Right cardiac atrium (tissue), 5 donors: ENCODE data around the gene HPD. TPM values are rescaled to one million over a fixed set of nuclear protein-coding genes. Genes with fewer than 3 reads are reported as not detected.
"Not testable (repeated sequence)": the region's sequence is repeated elsewhere in the genome, so short reads cannot be mapped to it uniquely, and the experiment has no call there.

Experiments
- ATAC-seq, 2 donors: fragments of 200-7000 bp; cut with Tn5 transposase; one replicate each; pipeline versions ENCODE4 v1.8.0 to v1.9.1; 2020; ENCODE audit warnings: moderate library complexity in 2 of 2, mild to moderate bottlenecking in 1 of 2
- DNase-seq, 3 donors: peaks; one replicate each; pipeline ENCODE4 v3.0.0-alpha.2; 2020
- H3K27ac ChIP-seq: one replicate; pipeline ENCODE4 v1.5.1; 2013; ENCODE audit warnings: mild to moderate bottlenecking, low read length, control low read depth, moderate library complexity
- H3K27me3 ChIP-seq: one replicate; pipeline ENCODE4 v1.6.1; 2013; ENCODE audit not compliant: control insufficient read depth, insufficient read depth
- H3K4me1 ChIP-seq: one replicate; pipeline ENCODE4 v1.6.1; 2013; ENCODE audit warnings: low read length; ENCODE audit not compliant: control insufficient read depth, insufficient read depth
- H3K4me3 ChIP-seq: one replicate; pipeline ENCODE4 v1.5.1; 2013; ENCODE audit warnings: low read length, control low read depth
- H3K9me3 ChIP-seq: one replicate; pipeline ENCODE4 v1.6.1; 2013; ENCODE audit warnings: low read length; ENCODE audit not compliant: control insufficient read depth
- WGBS: extraction: QIAGEN DNeasy Blood & Tissue Kit; methylation state at CpG from one replicate; pipeline ENCODE4 v1.1.7; 2013; 5-methylcytosine and 5-hydroxymethylcytosine counted together
- intact Hi-C, 4 donors: fragments of 100-400 bp; cut with DNase I; formaldehyde crosslinking; loops; one replicate each; pipeline versions ENCODE4 v1.11.0 to v1.14.0; 2022 to 2023
- long read RNA-seq, 4 donors: library from polyadenylated mRNA; unstranded; transcript quantifications; one replicate each; pipeline ENCODE4 v2.0.0, GENCODE V29; 2020 to 2021
- polyA plus RNA-seq: library from polyadenylated mRNA; stranded (reverse); fragments of 200-250 nt; gene quantifications from one replicate; pipeline ENCODE4 v1.2.3, GENCODE V29; 2013
- total RNA-seq, 4 donors: library from RNA; stranded (reverse); fragmentation: NEBNext Ultra II Directional; extraction: Animal tissue kit (Norgen Biotek cat#: 25700); gene quantifications; one replicate each; pipeline ENCODE4 v1.2.1, GENCODE V29; 2021
- donor health status: healthy with polysubstance abuse.
- donor health status: DM: no; HTN: yes; CAD: no.
- donor health status: DM: no; HTN: no; CAD: no.
- donor health status: DM: no; HTN: yes; CAD: no; lungs with severe emphysema.
- donor health status: DM: yes; HTN: yes; CAD: no.

HPD gene
- total RNA-seq (1 to 10 TPM; 1.3 to 5.1 (median 1.4) TPM), polyA plus RNA-seq (2.0 TPM)
- long read RNA-seq, donor 1, partial matches to known transcripts, result 2 of 4 reads
- long read RNA-seq, donor 1, other reads (novel, unspliced or antisense), result 0 of 4 reads
- long read RNA-seq, donor 2, partial matches to known transcripts, result 2 of 6 reads
- long read RNA-seq, donor 2, other reads (novel, unspliced or antisense), result 0 of 6 reads
- long read RNA-seq, donor 3, partial matches to known transcripts, result 2 of 6 reads
- long read RNA-seq, donor 3, other reads (novel, unspliced or antisense), result 0 of 6 reads
- long read RNA-seq, donor 4, partial matches to known transcripts, result 0 of 1 reads
- long read RNA-seq, donor 4, other reads (novel, unspliced or antisense), result 0 of 1 reads

DNA sequence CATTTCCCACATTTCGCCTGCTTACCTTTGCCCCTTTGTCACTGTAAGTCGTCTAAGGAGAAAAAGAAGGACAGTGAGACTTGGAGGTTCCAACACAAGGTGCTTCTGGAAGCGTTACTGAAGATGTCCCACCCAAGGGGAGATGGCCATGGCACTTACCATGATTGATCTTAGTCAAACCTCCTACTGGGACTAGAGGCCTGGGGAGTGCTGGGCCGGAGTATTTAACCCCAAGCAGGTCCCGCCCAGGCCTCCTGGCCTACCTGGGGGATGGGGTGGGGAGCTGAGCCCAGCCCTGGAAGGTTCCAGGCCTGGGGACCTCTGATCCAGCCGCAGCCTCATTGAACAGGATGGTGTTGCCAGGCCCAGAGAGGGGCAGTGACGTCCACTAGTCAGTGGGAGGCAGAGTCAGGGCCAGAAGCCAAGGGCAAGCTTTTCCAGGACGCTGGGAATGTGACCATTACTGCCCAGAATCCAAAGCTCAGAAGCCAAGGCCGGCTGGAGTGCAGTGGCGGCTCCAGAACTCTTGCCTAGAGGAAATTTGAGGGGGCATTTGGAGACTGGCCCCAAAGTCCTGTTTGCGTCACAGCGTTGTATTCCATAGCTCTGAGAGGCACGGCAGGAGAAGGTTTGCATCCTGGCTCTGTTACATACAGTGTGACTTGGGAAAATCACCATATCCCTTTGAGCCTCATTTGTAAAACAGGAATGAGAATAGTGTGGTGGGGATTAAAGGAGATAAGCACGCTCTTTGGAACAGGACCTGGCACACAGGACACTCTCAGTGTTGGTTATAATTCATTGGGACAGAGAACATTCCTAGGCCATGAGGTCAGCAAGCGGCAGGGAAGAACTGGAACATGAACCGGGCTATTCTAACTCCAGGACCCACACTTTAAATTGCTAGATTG is at the start of gene HPD:
Gene HPD, minus strand, starts transcription at position 198 of the 911 bp plus-strand sequence. Its CDS starts 36 bp downstream, at position 162.
- intact Hi-C loops, result no loop called here
- peak; percentile 88 to 92 for ATAC-seq
- peak within 1 kb of the TSS; percentile 92 for H3K27ac ChIP-seq
- 45% methylated on average over 16 of the region's 16 CpGs for WGBS
- no peaks in the 10 kb centered on the region for H3K27me3 ChIP-seq
- no peak within 1 kb of the TSS for H3K4me3 ChIP-seq
- H3K9me3 ChIP-seq, result no peaks in the 10 kb centered on the region
- peak; percentile 89 to 96 (median 92) for DNase-seq
- peaks cover 6% of the 10 kb centered on the region for H3K4me1 ChIP-seq

DNA sequence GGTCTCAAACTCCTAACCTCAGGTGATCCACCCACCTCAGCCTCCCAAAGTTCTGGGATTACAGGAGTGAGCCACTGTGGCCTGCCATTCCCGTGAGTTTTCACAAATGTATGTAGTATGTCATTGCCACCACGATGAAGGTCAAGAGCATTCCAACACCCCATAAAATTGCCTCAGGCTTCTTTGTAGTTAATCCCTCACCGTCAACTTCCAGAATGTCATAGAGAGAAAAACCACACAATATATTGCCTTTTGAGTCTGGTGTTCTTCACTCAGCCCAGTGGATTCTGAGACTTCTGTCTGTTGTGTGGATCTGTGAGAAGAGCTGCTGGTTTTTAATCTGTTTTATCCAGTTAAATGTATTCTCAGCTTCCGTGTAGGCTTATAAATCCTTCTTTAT is 47.1 kb upstream of the HPD start:
- no peak for DNase-seq
- H3K4me1 ChIP-seq, result no peaks in the 10 kb centered on the region
- 74% methylated on average over 4 of the region's 4 CpGs for WGBS
- no peak overlapping the region for H3K4me3 ChIP-seq
- intact Hi-C loops, result no loop called here
- no peaks in the 10 kb centered on the region for H3K9me3 ChIP-seq
- no peak for ATAC-seq
- no peaks in the 10 kb centered on the region for H3K27me3 ChIP-seq
- no peak overlapping the region for H3K27ac ChIP-seq

DNA sequence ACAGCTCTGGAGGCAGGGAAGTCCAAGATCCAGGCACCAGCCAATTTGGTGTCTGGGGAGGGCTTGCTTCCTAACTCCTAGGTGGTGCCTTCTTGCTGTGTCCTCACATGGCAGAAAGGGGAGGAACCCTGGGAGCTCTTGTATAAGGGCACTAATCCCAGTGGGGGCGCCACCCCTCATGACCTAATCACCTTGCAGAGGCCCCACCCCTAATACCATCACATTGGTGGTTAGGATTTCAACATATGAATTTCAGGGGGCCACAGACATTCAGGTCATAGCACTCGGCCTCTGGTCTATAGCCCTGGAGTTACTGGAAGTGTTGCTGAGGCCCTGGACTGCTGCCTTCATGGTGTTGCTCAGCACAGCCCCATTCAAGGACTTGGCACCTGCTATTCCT is 44.5 kb upstream of the HPD start:
- H3K4me3 ChIP-seq, result no peak overlapping the region
- intact Hi-C loops, result no loop called here
- ATAC-seq, result peak in 1 of 2 donors; percentile 39
- no peaks in the 10 kb centered on the region for H3K4me1 ChIP-seq
- WGBS, result 95% methylated on average over 2 of the region's 2 CpGs
- no peak overlapping the region for H3K27ac ChIP-seq
- no peaks in the 10 kb centered on the region for H3K9me3 ChIP-seq
- DNase-seq, result no peak
- no peaks in the 10 kb centered on the region for H3K27me3 ChIP-seq

DNA sequence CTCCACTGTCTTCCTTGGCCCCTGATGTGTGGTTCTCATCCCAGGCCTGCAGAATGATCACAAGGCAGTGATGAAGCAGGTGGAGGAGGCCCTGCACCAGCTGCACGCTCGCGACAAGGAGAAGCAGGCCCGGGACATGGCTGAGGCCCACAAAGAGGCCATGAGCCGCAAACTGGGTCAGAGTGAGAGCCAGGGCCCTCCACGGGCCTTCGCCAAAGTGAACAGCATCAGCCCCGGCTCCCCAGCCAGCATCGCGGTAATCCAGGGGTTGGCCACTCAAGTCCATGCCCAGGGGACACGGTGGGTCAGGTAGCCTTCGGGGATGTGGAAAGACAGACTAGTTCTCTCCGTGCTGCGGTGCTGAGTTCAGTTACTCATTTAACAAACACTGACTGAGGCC is 40.9 kb upstream of the HPD start:
- intact Hi-C loops, result no loop called here
- H3K27ac ChIP-seq, result no peak overlapping the region
- no peaks in the 10 kb centered on the region for H3K4me1 ChIP-seq
- no peak for ATAC-seq
- H3K9me3 ChIP-seq, result no peaks in the 10 kb centered on the region
- no peak overlapping the region for H3K4me3 ChIP-seq
- 91% methylated on average over 14 of the region's 14 CpGs for WGBS
- peak in 1 of 3 donors; percentile 53 for DNase-seq
- H3K27me3 ChIP-seq, result no peaks in the 10 kb centered on the region

DNA sequence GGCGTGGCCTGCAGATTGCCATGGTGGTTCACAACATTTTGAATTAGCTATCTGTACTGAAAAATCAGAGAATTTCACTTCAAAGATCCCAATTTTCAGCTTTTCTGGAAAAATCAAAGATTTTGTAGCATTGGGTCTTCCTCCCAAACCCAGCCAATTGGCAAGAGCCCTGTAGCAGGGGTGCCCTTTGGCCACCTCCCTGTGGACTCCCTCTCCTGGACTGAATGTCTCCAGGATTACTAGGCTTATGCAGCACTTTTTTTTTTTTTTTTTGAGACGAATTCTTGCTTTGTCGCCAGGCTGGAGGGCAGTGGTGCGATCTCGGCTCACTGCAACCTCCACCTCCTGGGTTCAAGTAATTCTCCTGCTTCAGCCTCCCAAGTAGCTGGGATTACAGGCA is 39.6 kb upstream of the HPD start:
- no peaks in the 10 kb centered on the region for H3K27me3 ChIP-seq
- DNase-seq (no peak), ATAC-seq (no peak)
- H3K4me3 ChIP-seq, result no peak overlapping the region
- H3K4me1 ChIP-seq, result no peaks in the 10 kb centered on the region
- WGBS, result 89% methylated on average over 5 of the region's 5 CpGs
- H3K9me3 ChIP-seq, result no peaks in the 10 kb centered on the region
- intact Hi-C loops, result no loop called here
- no peak overlapping the region for H3K27ac ChIP-seq

DNA sequence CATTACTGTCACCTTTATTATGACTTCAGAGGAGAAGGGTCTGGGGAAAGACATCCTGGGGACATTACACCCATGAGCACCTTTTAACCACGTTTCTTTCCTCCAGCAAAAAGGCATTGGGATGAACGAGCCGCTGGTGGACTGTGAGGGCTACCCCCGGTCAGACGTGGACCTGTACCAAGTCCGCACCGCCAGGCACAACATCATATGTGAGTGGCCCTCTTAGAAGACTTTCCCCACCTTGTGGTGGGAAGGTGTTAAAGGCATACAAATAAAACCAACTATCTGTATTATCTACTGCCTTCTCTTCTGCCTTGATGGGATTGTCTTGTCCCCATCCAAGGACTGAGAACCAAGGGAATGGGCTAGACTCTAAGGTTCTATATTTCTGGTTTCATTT is 36.0 kb upstream of the HPD start:
- no peak for ATAC-seq
- Histone ChIP-seq H3K9me3 (no peaks in the 10 kb centered on the region), H3K27ac (no peak overlapping the region), H3K27me3 (no peaks in the 10 kb centered on the region), H3K4me3 (no peak overlapping the region), H3K4me1 (no peaks in the 10 kb centered on the region)
- intact Hi-C loops, result loop anchor here in 1 of 4 donors (5.0 kb wide), 1 partner anchor 97 kb away; no protein-coding TSS in a partner anchor
- 59% methylated on average over 7 of the region's 7 CpGs for WGBS
- peak in 2 of 3 donors; percentile 54 to 57 for DNase-seq

DNA sequence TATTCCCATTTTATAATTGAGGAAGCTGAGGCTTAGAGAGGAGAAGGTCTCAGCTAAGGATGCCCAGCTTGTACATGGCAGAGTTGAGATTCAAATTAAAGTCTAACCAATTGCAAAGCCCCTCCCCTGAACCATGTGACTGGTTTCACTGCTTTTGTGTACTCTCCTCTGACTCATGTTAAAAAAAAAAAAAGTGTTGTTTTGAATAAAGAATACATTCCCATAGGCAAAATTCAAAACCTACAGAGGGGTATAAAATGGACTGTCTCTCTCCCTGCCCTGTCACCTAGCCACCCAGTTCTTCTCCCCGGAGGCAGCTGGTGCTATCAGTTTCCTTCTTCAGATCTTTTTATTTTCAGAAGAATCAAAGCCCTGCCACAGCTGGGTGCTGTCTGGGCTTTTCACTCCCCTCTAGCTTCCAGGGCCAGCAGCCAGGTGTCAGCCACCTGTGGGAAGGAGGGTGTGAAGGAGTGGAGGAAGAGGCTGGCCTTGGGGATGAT is 35.4 kb upstream of the HPD start:
- no peak for DNase-seq
- 49% methylated on average over 1 of the region's 1 CpG for WGBS
- H3K4me3 ChIP-seq, result no peak overlapping the region
- H3K27me3 ChIP-seq, result no peaks in the 10 kb centered on the region
- ATAC-seq, result peak in 1 of 2 donors; percentile 15
- no peaks in the 10 kb centered on the region for H3K9me3 ChIP-seq
- intact Hi-C loops, result loop anchor here in 1 of 4 donors (5.0 kb wide), 1 partner anchor 97 kb away; no protein-coding TSS in a partner anchor
- no peak overlapping the region for H3K27ac ChIP-seq
- H3K4me1 ChIP-seq, result no peaks in the 10 kb centered on the region

DNA sequence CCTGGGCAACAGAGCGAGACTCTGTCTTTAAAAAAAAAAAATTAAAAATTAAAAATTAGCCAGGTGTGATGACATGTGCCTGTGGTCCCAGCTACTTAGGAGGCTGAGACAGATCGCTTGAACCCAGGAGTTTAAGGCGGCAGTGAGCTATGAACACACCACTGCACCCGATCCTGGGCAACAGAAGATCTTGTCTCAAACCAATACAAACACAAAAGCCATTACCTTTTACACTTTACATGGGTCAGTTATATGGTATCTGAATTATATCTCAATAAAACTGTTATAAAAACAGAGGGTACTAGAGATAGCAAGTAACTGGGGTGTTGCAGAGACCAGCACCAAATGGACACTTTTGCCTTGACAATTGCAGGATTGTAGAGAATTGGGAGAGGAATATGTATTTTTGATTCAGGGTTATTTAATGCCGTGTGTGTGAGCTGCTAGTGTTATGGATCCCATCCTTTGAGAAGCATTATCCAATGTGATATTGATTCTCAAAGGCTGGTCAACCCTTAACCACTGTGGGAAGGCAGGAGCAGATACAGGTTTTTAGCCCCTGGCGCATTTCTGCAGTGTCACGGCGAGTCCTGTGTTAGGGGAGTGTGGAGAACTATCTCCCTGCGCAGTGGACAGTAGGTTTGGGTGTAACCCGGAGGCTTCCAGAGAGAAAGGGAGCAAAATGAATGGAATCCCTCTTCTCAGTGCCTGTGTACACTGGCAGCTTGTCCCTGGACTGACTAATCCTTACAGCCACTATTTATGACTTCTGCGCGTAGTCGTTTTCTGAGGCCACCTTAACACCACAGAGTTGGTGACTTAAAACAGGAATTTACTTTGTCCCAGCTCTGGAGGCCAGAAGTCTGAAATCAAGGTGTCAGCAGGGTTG is 34.3 kb upstream of the HPD start:
- intact Hi-C loops, result loop anchor here in 1 of 4 donors (5.0 kb wide), 1 partner anchor 96 kb away; no protein-coding TSS in a partner anchor

DNA sequence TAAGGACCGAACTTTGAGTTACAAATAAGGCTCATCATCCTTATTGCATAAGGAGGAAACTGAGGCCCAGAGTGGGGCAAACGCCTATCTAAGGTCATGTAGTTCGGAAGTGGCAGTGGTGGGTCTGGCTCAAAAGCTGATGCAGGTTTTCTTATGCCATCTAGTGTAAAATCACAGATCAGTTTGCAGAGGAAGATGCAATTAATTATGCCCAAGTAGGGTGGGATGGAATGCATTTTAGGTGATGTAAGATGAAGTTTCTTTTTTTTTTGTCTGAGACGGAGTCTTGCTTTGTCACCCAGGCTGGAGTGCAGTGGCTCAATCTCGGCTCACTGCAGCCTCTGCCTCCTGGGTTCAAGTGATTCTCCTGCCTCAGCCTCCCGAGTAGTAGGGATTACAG is 31.0 kb upstream of the HPD start:
- WGBS, result 48% methylated on average over 6 of the region's 6 CpGs
- DNase-seq, H3K4me1 ChIP-seq, H3K27me3 ChIP-seq, ATAC-seq, H3K27ac ChIP-seq, H3K9me3 ChIP-seq: not testable (repeated sequence)
- intact Hi-C loops, result loop anchor here (5.0 to 10.0 kb wide), 4 partner anchors 47 to 185 kb away; no protein-coding TSS in a partner anchor
- peak overlapping the region; percentile 93 for H3K4me3 ChIP-seq

More for the DNA sequence above, 34.3 kb upstream of the HPD start:
- Histone ChIP-seq H3K4me1 (no peaks in the 10 kb centered on the region), H3K27me3 (no peaks in the 10 kb centered on the region), H3K9me3 (no peaks in the 10 kb centered on the region), H3K27ac (no peak overlapping the region), H3K4me3 (no peak overlapping the region)
- WGBS, result 89% methylated on average over 13 of the region's 13 CpGs
- ATAC-seq, result no peak
- DNase-seq, result no peak

DNA sequence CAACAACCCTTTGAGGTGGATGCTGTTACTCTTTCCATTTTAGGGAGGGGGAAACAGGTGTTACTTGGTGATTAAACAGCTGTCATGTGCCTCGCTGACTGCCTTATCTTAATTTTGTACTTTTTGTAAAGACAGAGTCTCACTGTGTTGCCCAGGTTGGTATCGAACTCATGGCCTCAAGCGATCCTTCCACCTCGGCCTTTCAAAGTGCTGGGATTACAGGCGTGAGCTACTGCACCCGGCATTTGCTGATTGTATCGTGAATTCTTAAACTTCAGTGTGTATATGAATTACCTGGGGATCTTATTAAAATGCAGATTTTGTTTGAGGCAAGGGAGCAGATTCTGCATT is 30.6 kb upstream of the HPD start:
- ATAC-seq, result no peak
- Histone ChIP-seq H3K4me1 (no peaks in the 10 kb centered on the region), H3K9me3 (no peaks in the 10 kb centered on the region), H3K27me3 (no peaks in the 10 kb centered on the region), H3K27ac (peak overlapping the region; percentile 100), H3K4me3 (peak overlapping the region; percentile 93)
- intact Hi-C loops, result loop anchor here (5.0 to 10.0 kb wide), 4 partner anchors 47 to 184 kb away; no protein-coding TSS in a partner anchor
- 3% methylated on average over 7 of the region's 7 CpGs for WGBS
- no peak for DNase-seq
